LNCaP clone FGC (cell line): ENCODE results near the gene KCNK10.

Experiments
- DNase-seq: peaks from one replicate; pipeline ENCODE4 v3.0.0-alpha.2; 2011; ENCODE audit warnings: low read depth
- H3K4me3 ChIP-seq: 2 replicates; pipeline ENCODE4 v1.5.1; 2011; ENCODE audit warnings: mild to moderate bottlenecking, low read depth, low read length, control low read depth
- CTCF ChIP-seq: IDR thresholded peaks from 2 replicates; pipeline ENCODE4 v1.5.1; 2012; ENCODE audit warnings: mild to moderate bottlenecking; ENCODE audit not compliant: control insufficient read depth, insufficient read depth; ENCODE audit errors: extremely low read depth

KCNK10 gene

GRCh38 chr14:88164906-88165534 lies 158.0 kb downstream of the KCNK10 start:
- TF ChIP-seq CTCF = no peak
- DNase-seq = no peak
- H3K4me3 ChIP-seq = no peak overlapping the region

- no peak for DNase-seq
- H3K4me3 ChIP-seq = no peak overlapping the region
- TF ChIP-seq CTCF = no peak
These were observed 159.3 kb downstream of the KCNK10 start for GRCh38 chr14:88163731-88164255.

- no peak for TF ChIP-seq CTCF
- no peak for DNase-seq
- H3K4me3 ChIP-seq = no peak overlapping the region
These were observed 166.9 kb downstream of the KCNK10 start for GRCh38 chr14:88156127-88156526.

- H3K4me3 ChIP-seq = no peak overlapping the region
- no peak for TF ChIP-seq CTCF
- no peak for DNase-seq
These were observed 168.1 kb downstream of the KCNK10 start for GRCh38 chr14:88154926-88155325.

GRCh38 chr14:88154321-88154720 lies 168.7 kb downstream of the KCNK10 start:
- TF ChIP-seq CTCF = no peak
- H3K4me3 ChIP-seq = no peak overlapping the region
- DNase-seq = no peak

- H3K4me3 ChIP-seq = no peak overlapping the region
- no peak for TF ChIP-seq CTCF
- no peak for DNase-seq
These were observed 176.0 kb downstream of the KCNK10 start for GRCh38 chr14:88146881-88147649.

GRCh38 chr14:88143810-88144209 lies 179.3 kb downstream of the KCNK10 start:
- H3K4me3 ChIP-seq = no peak overlapping the region
- DNase-seq = no peak
- TF ChIP-seq CTCF = 0 out of 2 replicates have a peak, but pooled peaks have one; percentile 2
